Measurements from ENCODE around the gene MAPKAPK2. TPM values are rescaled to one million over a fixed set of nuclear protein-coding genes. Genes with fewer than 3 reads are reported as not detected.

Gene MAPKAPK2
- total RNA-seq, 4 donors from 2014 or later = 45.0 to 77.4 (median 55.5) TPM

- H3K4me3 ChIP-seq = no peak overlapping the region
- TF ChIP-seq CTCF (IDR thresholded peaks at IDR 0.05) (no peak), POLR2A (IDR thresholded peaks at IDR 0.05) (no peak), POLR2AphosphoS5 (IDR thresholded peaks at IDR 0.05) (no peak), EP300 (IDR thresholded peaks at IDR 0.05) (no peak)
- ATAC-seq = no peak
- H3K27me3 ChIP-seq = peaks cover 3% of the 10 kb centered on the region
- no peak overlapping the region for H3K27ac ChIP-seq
- H3K4me1 ChIP-seq = no peaks in the 10 kb centered on the region
- no peaks in the 10 kb centered on the region for H3K36me3 ChIP-seq
- no peaks in the 10 kb centered on the region for H3K9me3 ChIP-seq
- WGBS, 2 donors (ENCODE audit: low coverage in 1 of 2) = 40 to 61% methylated on average over 1 to 2 of the region's 2 CpGs
These were observed 94.9 kb downstream of the MAPKAPK2 start for GRCh38 chr1:206779638-206780037.

DNA sequence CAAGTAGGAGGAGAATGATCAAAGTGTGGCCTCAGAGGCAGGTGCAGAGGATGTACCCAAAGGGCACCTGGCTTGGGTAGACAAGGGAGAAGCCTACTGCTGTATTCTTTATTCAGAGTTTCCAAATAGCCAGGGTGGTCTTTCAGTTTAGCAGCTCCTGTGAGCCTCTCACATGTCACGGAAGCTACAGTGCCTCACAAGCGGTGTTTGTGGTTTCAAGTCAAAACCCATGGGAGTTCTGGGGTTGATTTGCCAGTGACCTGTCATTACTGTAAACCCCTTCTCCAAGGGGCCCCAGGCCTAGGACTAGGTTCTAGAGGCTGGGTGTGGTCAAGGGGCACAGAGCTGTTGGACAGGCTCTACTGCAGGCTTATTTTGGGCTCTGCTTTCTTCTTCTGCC is 97.7 kb downstream of the MAPKAPK2 start:
- no peak for TF ChIP-seq POLR2AphosphoS5 (IDR thresholded peaks at IDR 0.05)
- TF ChIP-seq POLR2A (IDR thresholded peaks at IDR 0.05) = no peak
- no peak for TF ChIP-seq CTCF (IDR thresholded peaks at IDR 0.05)
- TF ChIP-seq EP300 (IDR thresholded peaks at IDR 0.05) = no peak
- no peaks in the 10 kb centered on the region for H3K36me3 ChIP-seq
- WGBS, 2 donors (ENCODE audit: low coverage in 1 of 2) = 100% methylated on average over 2 of the region's 2 CpGs; no CpG with 5 or more reads in 1 of the 2 donors
- no peaks in the 10 kb centered on the region for H3K27me3 ChIP-seq
- no peaks in the 10 kb centered on the region for H3K9me3 ChIP-seq
- H3K4me3 ChIP-seq = no peak overlapping the region
- no peaks in the 10 kb centered on the region for H3K4me1 ChIP-seq
- ATAC-seq = no peak
- no peak overlapping the region for H3K27ac ChIP-seq

DNA sequence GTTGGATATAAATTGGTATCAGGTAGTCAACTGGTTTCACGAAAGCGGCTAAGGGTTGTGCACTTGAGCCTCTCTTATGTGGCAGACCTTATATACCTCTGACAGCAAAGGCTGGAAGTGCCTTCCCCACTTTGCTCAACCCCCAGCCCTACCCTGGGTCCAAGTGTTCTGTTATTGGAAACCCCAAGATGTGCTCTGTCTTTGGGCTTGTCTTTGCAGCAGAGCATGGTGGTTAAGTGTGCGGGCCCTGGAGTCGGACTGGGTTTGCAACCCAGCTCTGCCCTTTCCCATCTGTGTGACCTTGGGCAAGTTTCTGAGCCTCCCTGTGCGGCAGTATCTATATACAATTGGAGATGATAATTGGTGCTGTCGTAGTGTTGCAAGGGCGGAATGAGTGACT is 98.8 kb downstream of the MAPKAPK2 start:
- WGBS, 2 donors (ENCODE audit: low coverage in 1 of 2) = 70 to 82% methylated on average over 4 to 7 of the region's 7 CpGs
- no peak for ATAC-seq
- TF ChIP-seq CTCF (IDR thresholded peaks at IDR 0.05) (no peak), POLR2A (IDR thresholded peaks at IDR 0.05) (no peak), POLR2AphosphoS5 (IDR thresholded peaks at IDR 0.05) (no peak), EP300 (IDR thresholded peaks at IDR 0.05) (no peak)

More for the DNA sequence above, 98.8 kb downstream of the MAPKAPK2 start:
- no peaks in the 10 kb centered on the region for H3K9me3 ChIP-seq
- H3K27ac ChIP-seq = no peak overlapping the region
- H3K36me3 ChIP-seq = no peaks in the 10 kb centered on the region
- H3K4me3 ChIP-seq = no peak overlapping the region
- H3K4me1 ChIP-seq = no peaks in the 10 kb centered on the region
- H3K27me3 ChIP-seq = no peaks in the 10 kb centered on the region

Small RNAs within 50 kb of the gene (small RNA-seq; reads per million reads assigned to genes)
- 0 reads per million in 4 donors for gene RF00019

Other genes with a start within 250 kb of the MAPKAPK2 start
- gene IKBKE, start 214.4 kb upstream of the MAPKAPK2 start, total RNA-seq = 1 to 10 TPM; 2.2 to 3.9 (median 2.7) TPM
- gene RASSF5, start 177.4 kb upstream of the MAPKAPK2 start, total RNA-seq = 10 to 100 TPM in 2 of 4 donors, 1 to 10 TPM in 2; 6.2 to 23.3 (median 8.5) TPM
- 10 to 100 TPM; 43.7 to 60.1 (median 52.6) TPM for gene EIF2D, start 72.4 kb upstream of the MAPKAPK2 start, total RNA-seq
- 10 to 100 TPM in 1 of 4 donors, 1 to 10 TPM in 3; 5.0 to 14.9 (median 8.4) TPM for gene DYRK3, start 49.4 kb upstream of the MAPKAPK2 start, total RNA-seq
- under 1 TPM in 1 of 4 donors, not detected in 3; 0.27 TPM for gene IL19, start 85.9 kb downstream of the MAPKAPK2 start, total RNA-seq
- gene IL10, start 87.6 kb downstream of the MAPKAPK2 start, total RNA-seq = 1 to 10 TPM in 3 of 4 donors, under 1 TPM in 1; 0.45 to 9.3 (median 2.3) TPM
- gene IL20, start 180.7 kb downstream of the MAPKAPK2 start, total RNA-seq = not detected
- not detected for gene IL24, start 212.5 kb downstream of the MAPKAPK2 start, total RNA-seq
- 1 to 10 TPM in 3 of 4 donors, not detected in 1; 1.0 to 4.1 (median 1.6) TPM for gene FCMR, start 237.0 kb downstream of the MAPKAPK2 start, total RNA-seq